AG08396 (cell line): ENCODE measurements around the gene KRTAP1-3.
"Not testable (repeated sequence)": the region's sequence is repeated elsewhere in the genome, so short reads cannot be mapped to it uniquely, and the experiment has no call there.

Experiments
- DNase-seq: peaks from one replicate; pipeline ENCODE4 v3.0.0; 2012; ENCODE audit warnings: low spot score, mixed read lengths

Gene KRTAP1-3, protein sequence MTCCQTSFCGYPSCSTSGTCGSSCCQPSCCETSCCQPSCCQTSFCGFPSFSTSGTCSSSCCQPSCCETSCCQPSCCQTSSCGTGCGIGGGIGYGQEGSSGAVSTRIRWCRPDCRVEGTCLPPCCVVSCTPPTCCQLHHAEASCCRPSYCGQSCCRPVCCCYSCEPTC

DNA sequence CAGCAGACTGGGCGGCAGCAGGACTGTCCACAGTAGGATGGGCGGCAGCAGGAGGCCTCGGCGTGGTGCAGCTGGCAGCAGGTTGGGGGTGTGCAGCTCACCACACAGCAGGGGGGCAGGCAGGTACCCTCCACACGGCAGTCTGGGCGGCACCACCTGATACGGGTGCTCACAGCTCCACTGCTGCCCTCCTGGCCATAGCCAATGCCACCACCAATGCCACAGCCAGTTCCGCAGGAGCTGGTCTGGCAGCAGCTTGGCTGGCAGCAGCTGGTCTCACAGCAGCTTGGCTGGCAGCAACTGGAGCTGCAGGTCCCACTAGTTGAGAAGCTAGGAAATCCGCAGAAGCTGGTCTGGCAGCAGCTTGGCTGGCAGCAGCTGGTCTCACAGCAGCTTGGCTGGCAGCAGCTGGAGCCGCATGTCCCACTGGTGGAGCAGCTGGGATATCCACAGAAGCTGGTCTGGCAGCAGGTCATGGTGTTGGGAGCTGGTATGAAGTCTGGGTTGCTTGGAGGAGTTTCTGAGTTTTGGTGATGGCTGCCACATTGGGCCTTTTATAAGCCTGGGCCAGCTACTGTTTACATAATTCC is at the start of gene KRTAP1-3:
KRTAP1-3 (minus strand) TSS at position 529 of the 590 bp plus-strand sequence; CDS start at position 476, 53 bp downstream.
- not testable (repeated sequence) for DNase-seq

DNA sequence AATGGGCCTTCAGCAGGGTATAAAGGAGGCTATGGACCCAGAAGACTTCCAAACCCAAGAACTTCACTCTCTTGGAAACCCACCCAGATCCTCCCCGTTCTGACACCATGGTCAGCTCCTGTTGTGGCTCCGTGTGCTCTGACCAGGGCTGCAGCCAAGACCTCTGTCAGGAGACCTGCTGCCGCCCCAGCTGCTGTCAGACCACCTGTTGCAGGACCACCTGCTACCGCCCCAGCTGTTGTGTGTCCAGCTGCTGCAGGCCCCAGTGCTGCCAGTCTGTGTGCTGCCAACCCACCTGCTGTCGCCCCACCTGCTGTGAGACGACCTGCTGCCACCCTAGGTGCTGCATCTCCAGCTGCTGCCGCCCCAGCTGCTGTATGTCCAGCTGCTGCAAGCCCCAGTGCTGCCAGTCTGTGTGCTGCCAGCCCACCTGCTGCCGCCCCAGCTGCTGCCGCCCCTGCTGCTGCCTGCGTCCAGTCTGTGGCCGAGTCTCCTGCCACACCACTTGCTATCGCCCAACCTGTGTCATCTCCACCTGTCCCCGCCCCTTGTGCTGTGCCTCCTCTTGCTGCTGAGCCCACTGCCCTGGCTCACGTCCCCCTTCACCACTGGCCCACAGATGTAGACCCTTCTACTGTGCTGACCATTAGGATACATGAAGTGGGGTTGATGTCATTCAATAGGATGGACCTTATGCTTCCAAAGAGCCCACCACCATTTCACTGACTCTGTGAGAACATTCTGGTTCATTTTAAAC is 49.6 kb upstream of the KRTAP1-3 start, which contains the start of gene KRTAP4-7:
KRTAP4-7 (plus strand) TSS at position 51 of the 757 bp plus-strand sequence; CDS start at position 108, 57 bp downstream.
- DNase-seq: not testable (repeated sequence)

DNA sequence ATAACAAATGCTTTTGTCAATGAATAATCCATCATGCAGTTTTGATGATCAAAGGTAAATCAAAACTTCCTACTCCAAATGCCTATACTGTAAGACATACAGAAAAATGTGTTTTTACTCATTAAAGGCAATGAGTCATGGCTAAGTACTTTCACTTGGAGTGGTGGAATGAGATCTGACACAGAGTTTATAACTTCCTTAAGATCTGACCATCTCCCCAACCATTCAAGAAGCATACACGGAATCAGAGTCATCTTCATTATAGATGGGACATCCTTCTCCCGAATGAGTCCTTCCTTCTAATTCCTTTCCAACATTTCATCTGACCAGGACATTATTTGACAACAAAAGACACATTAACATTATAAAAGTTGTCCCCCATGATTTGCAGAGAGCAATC is 48.8 kb upstream of the KRTAP1-3 start:
- DNase-seq: not testable (repeated sequence)

GRCh38 chr17:41082626-41083025 is 48.0 kb upstream of the KRTAP1-3 start:
- DNase-seq: no peak

GRCh38 chr17:41076788-41077187 is 42.1 kb upstream of the KRTAP1-3 start:
- no peak for DNase-seq

GRCh38 chr17:41073676-41074075 is 39.0 kb upstream of the KRTAP1-3 start:
- no peak for DNase-seq

DNA sequence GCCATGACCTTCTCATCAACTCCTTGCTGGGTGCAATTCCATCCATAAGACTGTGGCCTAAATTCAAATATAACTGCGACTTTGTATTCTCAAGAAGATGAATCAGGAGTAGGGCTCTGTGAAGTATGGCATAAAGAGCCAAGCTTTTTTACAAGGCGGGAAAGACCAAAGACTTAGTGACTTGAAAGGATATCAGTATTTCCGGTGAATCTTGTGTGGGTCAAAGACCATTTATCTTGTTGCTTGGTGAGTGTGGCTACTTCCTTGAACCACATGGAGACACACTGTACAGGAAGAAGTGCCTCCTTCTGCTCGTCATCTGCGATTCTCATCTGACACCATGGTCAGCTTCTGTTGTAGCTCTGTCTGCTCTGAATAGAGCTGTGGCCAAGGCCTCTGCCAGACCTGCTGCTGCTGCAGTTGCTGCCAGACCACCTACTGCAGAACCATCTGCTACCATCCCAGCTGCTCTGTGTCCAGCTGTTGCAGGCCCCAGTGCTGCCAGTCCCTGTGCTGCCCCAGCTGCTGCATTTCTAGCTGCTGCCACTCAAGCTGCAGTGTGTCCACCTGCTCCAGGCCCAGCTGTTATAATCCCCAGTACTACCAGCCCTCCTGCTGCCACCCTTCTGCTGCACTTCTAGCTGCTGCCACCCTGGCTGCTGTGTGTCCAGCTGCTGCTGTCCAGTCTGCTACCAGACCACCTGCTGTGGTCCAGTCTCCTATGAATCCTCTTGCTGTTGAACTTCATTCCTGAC is 37.1 kb upstream of the KRTAP1-3 start:
- no peak for DNase-seq

- DNase-seq: no peak
These were observed 34.4 kb upstream of the KRTAP1-3 start for GRCh38 chr17:41069031-41069430.

GRCh38 chr17:41067281-41067680 is 32.6 kb upstream of the KRTAP1-3 start:
- no peak for DNase-seq

DNA sequence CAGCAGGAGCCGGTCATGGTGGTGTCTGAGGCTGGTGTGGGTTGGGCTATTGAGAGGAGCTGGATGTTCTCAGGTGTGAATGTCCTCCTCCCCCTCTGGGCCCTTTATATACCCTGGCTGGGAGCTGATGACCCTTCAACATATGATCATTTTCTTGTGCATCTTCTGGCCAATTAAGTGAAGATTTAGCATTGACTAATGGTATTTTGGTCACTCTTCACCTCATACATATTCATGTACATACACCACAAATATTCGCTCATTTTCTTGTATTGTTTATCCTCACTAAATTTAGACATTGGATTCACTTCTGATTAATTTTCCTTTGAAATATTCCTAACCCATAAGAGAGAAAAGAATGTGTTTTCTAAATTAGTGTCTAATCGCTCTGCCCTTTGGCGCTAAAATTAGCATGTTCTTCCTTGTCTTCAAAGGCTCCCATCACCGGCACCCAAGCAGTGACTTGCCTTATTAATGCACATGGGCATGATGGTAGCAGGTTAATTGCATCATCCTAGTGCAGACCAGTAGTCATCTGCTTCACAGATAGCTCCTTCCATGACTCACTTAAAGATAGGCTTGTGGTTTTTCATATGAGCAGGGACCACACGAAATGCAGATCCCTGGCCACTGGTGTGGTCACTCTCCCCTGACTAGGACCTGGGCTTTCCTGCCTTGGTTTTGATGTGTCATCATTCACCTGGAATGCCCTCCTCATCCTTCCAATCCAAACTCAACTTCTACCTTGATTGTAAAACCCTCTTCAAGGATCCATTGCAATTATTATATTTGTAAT is 31.4 kb upstream of the KRTAP1-3 start, which contains the start of gene KRTAP2-4:
KRTAP2-4 (minus strand) TSS at position 51 of the 796 bp plus-strand sequence; CDS start at position 17, 34 bp downstream.
- DNase-seq: peak; percentile 72

DNA sequence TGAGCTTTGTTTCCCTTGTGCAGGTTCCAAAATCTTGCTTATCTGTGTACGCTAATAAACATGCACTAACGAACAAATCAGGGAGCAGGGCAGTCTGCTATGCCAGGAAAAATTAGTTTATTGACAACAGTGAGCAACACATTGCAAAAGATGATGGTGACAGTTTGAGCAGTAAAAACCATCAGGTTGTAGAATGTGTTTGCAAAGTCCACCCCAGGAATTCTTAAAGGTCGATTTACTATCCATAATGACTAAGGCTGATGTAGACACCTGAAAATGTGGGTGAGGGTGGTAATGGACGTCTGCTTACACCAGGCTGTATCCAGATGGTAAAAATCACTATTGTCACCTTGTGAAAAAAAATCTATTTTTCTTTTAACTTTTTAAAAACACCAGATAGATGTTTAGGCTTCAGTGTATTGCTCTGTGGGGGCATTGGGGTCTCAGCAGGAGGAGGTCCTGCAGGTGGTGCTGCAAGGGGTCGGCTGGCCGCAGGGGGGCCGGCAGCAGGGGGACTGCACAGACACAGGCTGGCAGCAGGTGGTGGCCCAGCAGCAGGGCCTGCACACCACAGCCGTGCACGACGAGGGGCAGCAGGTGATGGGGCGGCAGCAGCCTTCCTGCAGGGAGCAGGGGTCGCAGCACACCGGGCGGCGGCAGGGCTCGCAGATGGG is 30.5 kb upstream of the KRTAP1-3 start:
- not testable (repeated sequence) for DNase-seq

- no peak for DNase-seq
These were observed 29.6 kb upstream of the KRTAP1-3 start for GRCh38 chr17:41064301-41064700.

GRCh38 chr17:41063449-41063848 is 28.8 kb upstream of the KRTAP1-3 start:
- DNase-seq: no peak

DNA sequence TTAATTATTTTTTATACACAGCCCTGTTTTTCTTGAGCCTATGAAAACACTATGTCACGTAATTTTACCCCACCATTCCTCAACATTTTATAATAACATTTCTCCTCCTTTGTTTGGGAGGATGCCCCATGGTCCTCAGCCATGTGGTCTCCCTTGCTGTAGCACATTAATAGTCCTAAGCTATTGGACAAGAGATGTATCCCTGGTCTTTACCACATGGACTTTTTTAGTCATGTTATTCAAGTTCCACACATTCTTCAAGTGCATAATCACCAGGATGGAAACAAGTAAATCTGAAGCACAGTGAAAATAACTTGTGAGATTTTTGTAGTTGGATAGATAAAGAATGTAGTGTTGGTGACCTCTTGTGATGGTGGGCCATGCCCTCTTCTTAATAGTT is 27.3 kb upstream of the KRTAP1-3 start:
- DNase-seq: peak; percentile 83

DNA sequence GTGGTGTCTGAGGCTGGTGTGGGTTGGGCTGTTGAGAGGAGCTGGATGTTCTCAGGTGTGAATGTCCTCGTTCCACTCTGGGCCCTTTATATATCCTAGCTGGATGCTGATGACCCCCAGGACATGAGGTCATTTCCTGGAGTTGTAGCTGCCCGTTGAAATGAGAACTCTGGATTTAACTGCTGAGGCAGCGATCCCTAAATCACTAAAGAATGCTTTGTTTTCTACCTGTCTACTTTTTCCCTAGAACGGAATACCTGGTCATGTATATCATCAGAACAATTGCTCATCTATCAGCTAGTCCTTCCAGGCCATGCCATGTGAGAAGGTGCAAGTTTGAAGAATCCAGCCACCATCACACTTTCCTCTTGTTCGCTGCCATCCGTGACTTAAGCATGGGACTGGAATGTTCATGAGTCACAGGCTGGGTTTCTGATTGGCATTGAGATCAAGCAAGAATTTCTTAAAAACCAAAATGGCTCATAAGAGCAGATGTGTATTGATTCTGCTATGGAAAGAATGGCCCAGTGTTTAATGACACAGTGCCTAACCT is 25.5 kb upstream of the KRTAP1-3 start, which contains the start of gene KRTAP2-3:
KRTAP2-3 (minus strand) TSS at position 63 of the 553 bp plus-strand sequence. CDS start 64 bp downstream, outside the sequence.
- DNase-seq: peak; percentile 85

DNA sequence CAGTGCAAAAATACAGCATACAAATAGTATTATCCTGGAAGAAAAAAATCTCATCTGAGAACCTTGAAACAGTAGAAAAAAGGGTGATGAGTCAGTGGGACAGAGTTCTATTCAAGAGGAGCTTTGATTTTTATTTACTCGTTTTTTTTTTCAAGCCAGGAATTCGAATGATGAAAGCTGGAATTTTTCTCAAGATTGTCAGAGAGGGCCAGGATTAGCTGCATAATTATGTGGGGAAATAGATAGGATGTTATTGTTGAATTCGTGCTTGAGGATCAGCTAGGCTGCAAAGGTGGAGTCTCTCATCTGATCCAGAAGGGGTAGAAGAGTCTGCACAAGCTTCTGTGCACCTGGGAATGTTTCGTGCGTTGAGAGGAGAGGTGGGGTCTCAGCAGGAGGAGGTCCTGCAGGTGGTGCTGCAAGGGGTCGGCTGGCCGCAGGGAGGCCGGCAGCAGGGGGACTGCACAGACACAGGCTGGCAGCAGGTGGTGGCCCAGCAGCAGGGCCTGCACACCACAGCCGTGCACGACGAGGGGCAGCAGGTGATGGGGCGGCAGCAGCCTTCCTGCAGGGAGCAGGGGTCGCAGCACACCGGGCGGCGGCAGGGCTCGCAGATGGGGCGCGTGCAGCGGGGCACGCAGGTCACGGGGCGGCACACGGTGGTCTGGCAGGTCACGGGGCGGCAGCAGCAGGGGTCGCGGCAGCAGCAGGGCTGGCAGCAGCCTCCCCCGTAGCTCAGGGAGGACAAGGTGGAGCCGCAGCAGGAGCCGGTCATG is 24.8 kb upstream of the KRTAP1-3 start:
- peak; percentile 82 for DNase-seq

DNA sequence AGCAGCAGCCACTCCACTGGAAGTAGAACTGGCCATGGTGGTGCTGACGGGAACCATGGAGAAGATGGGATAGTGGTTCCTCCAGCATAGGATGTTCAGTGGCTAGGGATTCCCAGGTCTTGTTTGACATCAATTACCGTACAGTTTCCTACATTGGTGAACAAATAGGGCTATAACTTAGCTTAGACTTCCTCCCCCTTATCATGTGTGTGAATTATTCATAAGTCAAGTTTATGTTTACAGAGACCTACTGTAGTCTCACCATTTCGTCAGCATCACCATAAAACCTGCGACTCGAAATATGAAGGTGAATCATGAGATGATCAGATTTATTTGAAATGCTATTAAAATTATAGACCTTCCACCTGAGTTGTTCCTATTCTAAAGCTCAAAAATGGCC is 24.1 kb upstream of the KRTAP1-3 start:
- DNase-seq: no peak

- DNase-seq: no peak
These were observed 22.9 kb upstream of the KRTAP1-3 start for GRCh38 chr17:41057547-41057946.

GRCh38 chr17:41055130-41055529 is 20.5 kb upstream of the KRTAP1-3 start, which contains the start of gene KRTAP2-2:
Gene KRTAP2-2 (minus strand): TSS chr17:41055230. CDS start chr17:41055211, 19 bp downstream.
- not testable (repeated sequence) for DNase-seq
